ENCODE measurements around the gene FASLG.

DNA sequence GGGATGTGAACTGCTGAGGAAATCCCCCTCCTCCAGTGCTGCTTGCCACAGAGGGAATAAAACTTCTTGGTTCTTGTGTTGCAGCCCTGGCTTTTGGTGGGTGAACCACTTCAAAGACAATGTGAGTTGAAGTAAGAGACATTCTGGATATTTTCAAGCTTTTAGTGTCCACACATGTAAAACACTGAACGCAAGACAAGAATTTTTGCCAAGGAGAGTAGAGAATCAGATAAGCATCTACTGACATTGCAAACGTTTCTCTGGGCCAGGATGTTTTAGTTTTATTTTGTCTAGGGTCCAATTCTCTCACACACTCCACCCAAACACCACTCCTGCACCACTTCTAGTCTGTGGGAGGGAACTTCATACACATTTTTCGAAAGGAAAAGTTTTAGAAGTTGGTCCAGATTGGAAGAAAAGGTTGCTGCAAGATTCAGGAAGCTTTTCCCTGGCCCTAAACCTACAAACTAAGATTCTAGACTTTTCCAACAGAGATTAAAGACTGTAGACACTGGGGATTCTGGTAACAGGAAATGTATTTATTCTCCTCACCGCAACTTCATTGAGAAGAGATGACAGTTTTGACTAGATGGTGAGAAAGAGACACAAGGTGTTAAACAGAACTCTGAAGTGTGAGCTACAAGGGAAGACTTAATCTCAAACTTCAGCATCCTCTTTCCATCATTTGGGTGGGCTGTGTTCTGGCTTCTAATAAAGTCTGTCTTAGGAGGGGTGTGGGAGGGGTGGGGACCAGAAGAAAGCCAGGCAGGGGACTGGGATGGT is 16.1 kb downstream of the FASLG start:
- TF ChIP-seq, protein P1, sequence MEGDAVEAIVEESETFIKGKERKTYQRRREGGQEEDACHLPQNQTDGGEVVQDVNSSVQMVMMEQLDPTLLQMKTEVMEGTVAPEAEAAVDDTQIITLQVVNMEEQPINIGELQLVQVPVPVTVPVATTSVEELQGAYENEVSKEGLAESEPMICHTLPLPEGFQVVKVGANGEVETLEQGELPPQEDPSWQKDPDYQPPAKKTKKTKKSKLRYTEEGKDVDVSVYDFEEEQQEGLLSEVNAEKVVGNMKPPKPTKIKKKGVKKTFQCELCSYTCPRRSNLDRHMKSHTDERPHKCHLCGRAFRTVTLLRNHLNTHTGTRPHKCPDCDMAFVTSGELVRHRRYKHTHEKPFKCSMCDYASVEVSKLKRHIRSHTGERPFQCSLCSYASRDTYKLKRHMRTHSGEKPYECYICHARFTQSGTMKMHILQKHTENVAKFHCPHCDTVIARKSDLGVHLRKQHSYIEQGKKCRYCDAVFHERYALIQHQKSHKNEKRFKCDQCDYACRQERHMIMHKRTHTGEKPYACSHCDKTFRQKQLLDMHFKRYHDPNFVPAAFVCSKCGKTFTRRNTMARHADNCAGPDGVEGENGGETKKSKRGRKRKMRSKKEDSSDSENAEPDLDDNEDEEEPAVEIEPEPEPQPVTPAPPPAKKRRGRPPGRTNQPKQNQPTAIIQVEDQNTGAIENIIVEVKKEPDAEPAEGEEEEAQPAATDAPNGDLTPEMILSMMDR (IDR thresholded peaks at IDR 0.05): no peak
- TF ChIP-seq POLR2A (IDR thresholded peaks at IDR 0.05) (no peak), EP300 (IDR thresholded peaks at IDR 0.05) (no peak)
